Activated T-helper 2 cell treated with anti-CD3 and anti-CD28 coated beads, Interferon-gamma antibody, Interleukin-2, Interleukin-4, amounts not matched to agents 10 μg/mL and 5 μg/mL and 100 μg/mL, durations not matched to agents 14 hours and 24 hours and 36 hours (primary cell): ENCODE measurements around the gene WWOX. TPM values are rescaled to one million over a fixed set of nuclear protein-coding genes. Genes with fewer than 3 reads are reported as not detected.

ENCODE experiments used
- DNase-seq: peaks from one replicate; pipeline ENCODE4 v3.0.0; 2021; ENCODE audit warnings: low spot score
- H3K27ac Mint-ChIP-seq: one replicate; pipeline ENCODE4 v1.8.0; 2021; ENCODE audit warnings: mixed read lengths
- H3K27me3 Mint-ChIP-seq: one replicate; pipeline ENCODE4 v1.8.0; 2021; ENCODE audit warnings: low read depth, mixed read lengths
- H3K36me3 Mint-ChIP-seq: one replicate; pipeline ENCODE4 v1.8.0; 2021; ENCODE audit warnings: low read depth, mixed read lengths
- H3K4me1 Mint-ChIP-seq: one replicate; pipeline ENCODE4 v1.8.0; 2021; ENCODE audit warnings: low read depth, mixed read lengths
- H3K4me3 Mint-ChIP-seq: one replicate; pipeline ENCODE4 v1.8.0; 2021; ENCODE audit warnings: low read depth, mild to moderate bottlenecking, moderate library complexity, mixed read lengths
- H3K9me3 Mint-ChIP-seq: one replicate; pipeline ENCODE4 v1.8.0; 2021; ENCODE audit warnings: mixed read lengths
- intact Hi-C: fragments of 100-400 bp; cut with micrococcal nuclease; formaldehyde crosslinking; loops from one replicate; pipeline ENCODE4 v1.15.1; 2023
- total RNA-seq: library from RNA; stranded (reverse); gene quantifications from 2 replicates; pipeline ENCODE4 v1.2.3, GENCODE V29; 2022

WWOX gene
- total RNA-seq, 1 donor from 2014 or later, result 19.0 TPM

DNA sequence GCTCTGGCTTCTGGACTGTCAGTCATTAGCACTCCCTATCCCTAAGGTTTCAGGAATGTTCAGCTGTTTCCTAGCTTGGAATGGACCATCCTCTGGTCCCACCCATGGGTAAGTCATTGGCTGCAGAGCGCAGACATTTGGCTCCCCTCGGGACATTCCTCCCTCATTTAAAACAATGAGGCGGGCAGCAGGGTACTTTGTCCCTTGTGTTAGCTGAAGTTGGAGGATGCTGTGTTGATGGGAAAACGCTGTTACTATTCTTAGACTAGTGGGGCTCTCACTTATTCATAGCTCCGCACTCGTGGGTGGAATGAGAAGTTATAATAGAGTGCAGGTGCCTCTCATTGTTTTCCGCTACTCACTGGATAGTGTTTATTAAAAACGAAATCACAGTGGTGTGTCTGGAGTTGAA lies 673.8 kb downstream of the WWOX start:
- H3K9me3 Mint-ChIP-seq, result peaks cover 10% of the 10 kb centered on the region
- intact Hi-C loops, result loop anchor here (10.0 kb wide), 3 partner anchors 942 to 1812 kb away; no protein-coding TSS in a partner anchor
- no peak for DNase-seq
- H3K4me3 Mint-ChIP-seq, result no peak overlapping the region
- H3K27ac Mint-ChIP-seq, result peak overlapping the region; percentile 10
- peaks cover 4% of the 10 kb centered on the region for H3K36me3 Mint-ChIP-seq
- H3K4me1 Mint-ChIP-seq, result peaks cover 54% of the 10 kb centered on the region
- H3K27me3 Mint-ChIP-seq, result peaks cover 7% of the 10 kb centered on the region

GRCh38 chr16:78773706-78774105 lies 674.3 kb downstream of the WWOX start:
- intact Hi-C loops, result loop anchor here (10.0 kb wide), 3 partner anchors 941 to 1811 kb away; no protein-coding TSS in a partner anchor
- Mint-ChIP-seq H3K4me3 (no peak overlapping the region), H3K27ac (peak overlapping the region; percentile 10), H3K4me1 (peaks cover 58% of the 10 kb centered on the region), H3K9me3 (peaks cover 10% of the 10 kb centered on the region), H3K27me3 (peaks cover 7% of the 10 kb centered on the region), H3K36me3 (peaks cover 4% of the 10 kb centered on the region)
- no peak for DNase-seq

DNA sequence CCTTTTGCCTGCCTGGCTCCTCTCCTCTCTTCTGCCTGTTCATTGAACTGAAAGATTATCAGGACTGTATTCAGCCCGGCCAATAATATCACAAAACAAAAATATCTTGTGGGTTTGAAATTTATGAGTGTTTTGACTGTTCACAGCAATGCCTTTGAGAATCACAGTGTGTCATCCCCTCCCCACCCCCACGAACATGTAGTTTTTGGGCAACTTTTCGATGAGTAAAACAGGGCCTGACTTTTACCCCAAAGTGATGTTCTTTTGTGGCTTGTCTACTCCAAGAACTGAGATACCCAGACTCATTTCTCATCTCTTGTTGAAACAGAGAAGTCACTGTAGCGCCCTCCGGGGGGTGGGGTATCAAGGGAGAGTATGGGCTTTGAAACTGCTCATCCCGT lies 675.7 kb downstream of the WWOX start:
- Mint-ChIP-seq H3K9me3 (peaks cover 10% of the 10 kb centered on the region), H3K4me3 (no peak overlapping the region), H3K36me3 (peaks cover 4% of the 10 kb centered on the region), H3K4me1 (peaks cover 62% of the 10 kb centered on the region), H3K27me3 (peaks cover 7% of the 10 kb centered on the region), H3K27ac (peak overlapping the region; percentile 62)
- peak; percentile 24 for DNase-seq
- intact Hi-C loops, result loop anchor here (1.0 to 10.0 kb wide), 9 partner anchors 14 to 1810 kb away; no protein-coding TSS in a partner anchor

GRCh38 chr16:78778101-78779004 lies 678.9 kb downstream of the WWOX start:
- DNase-seq, result peak; percentile 54
- peak overlapping the region; percentile 58 for H3K4me3 Mint-ChIP-seq
- no peaks in the 10 kb centered on the region for H3K27me3 Mint-ChIP-seq
- H3K36me3 Mint-ChIP-seq, result peaks cover 4% of the 10 kb centered on the region
- peaks cover 61% of the 10 kb centered on the region for H3K4me1 Mint-ChIP-seq
- intact Hi-C loops, result loop anchor here (1.0 to 10.0 kb wide), 15 partner anchors 12 to 1806 kb away; partner anchors contain the start of gene MAF
- peak overlapping the region; percentile 91 for H3K27ac Mint-ChIP-seq
- peaks cover 7% of the 10 kb centered on the region for H3K9me3 Mint-ChIP-seq

GRCh38 chr16:78780808-78781207 lies 681.4 kb downstream of the WWOX start:
- Mint-ChIP-seq H3K9me3 (peaks cover 7% of the 10 kb centered on the region), H3K4me1 (peaks cover 42% of the 10 kb centered on the region), H3K36me3 (peaks cover 4% of the 10 kb centered on the region), H3K27ac (peak overlapping the region; percentile 46), H3K27me3 (no peaks in the 10 kb centered on the region), H3K4me3 (no peak overlapping the region)
- intact Hi-C loops, result no loop called here
- no peak for DNase-seq

DNA sequence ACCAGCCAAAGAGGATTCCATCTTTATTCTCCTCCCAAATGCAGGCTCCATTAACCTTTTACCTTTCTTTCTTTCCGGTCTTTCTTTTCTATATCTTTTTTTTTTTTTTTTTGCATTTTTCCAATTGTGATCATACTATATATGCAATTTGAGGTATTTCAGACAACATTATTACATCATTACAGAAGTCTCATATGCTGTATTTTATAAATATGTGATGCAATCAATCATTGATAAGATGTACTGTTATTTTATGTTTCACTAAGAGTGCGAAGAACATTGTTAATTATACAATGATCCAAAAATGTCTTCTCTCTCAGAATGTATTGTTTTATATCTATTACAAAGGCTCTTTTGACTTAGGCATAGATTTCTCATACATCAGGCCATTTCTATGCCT lies 683.1 kb downstream of the WWOX start:
- no peaks in the 10 kb centered on the region for H3K36me3 Mint-ChIP-seq
- no peak overlapping the region for H3K4me3 Mint-ChIP-seq
- no peaks in the 10 kb centered on the region for H3K27me3 Mint-ChIP-seq
- H3K9me3 Mint-ChIP-seq, result no peaks in the 10 kb centered on the region
- H3K27ac Mint-ChIP-seq, result no peak overlapping the region
- no peak for DNase-seq
- peaks cover 36% of the 10 kb centered on the region for H3K4me1 Mint-ChIP-seq
- intact Hi-C loops, result no loop called here

DNA sequence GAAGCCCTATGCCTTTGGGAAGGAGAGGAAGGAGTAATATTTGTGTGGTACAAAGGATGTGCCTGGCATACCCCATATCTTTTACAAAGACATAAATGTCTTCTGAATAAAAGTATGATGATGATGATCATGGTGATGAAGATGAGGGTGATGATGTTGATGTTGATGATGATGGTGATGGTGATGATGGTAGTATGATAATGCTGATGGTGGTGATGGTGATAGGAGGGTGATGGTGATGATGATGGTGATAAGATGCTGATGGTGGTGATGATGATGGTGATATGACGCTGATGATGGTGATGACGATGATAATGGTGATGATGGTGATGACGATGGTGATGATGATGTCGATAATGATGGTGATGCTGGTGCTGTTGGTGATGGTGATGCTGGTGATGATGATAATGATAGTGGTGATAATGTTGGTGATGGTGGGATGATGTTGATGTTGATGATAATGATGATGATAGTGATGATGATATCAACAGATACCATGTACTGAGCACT lies 684.2 kb downstream of the WWOX start:
- Mint-ChIP-seq H3K27ac (no peak overlapping the region), H3K36me3 (no peaks in the 10 kb centered on the region), H3K9me3 (no peaks in the 10 kb centered on the region), H3K4me1 (peaks cover 31% of the 10 kb centered on the region), H3K27me3 (no peaks in the 10 kb centered on the region), H3K4me3 (no peak overlapping the region)
- intact Hi-C loops, result no loop called here
- DNase-seq, result no peak

GRCh38 chr16:78784771-78785170 lies 685.3 kb downstream of the WWOX start:
- no peaks in the 10 kb centered on the region for H3K36me3 Mint-ChIP-seq
- no peak overlapping the region for H3K27ac Mint-ChIP-seq
- H3K4me3 Mint-ChIP-seq, result no peak overlapping the region
- no peaks in the 10 kb centered on the region for H3K9me3 Mint-ChIP-seq
- H3K4me1 Mint-ChIP-seq, result peaks cover 23% of the 10 kb centered on the region
- intact Hi-C loops, result no loop called here
- DNase-seq, result no peak
- H3K27me3 Mint-ChIP-seq, result no peaks in the 10 kb centered on the region

- intact Hi-C loops, result no loop called here
- H3K36me3 Mint-ChIP-seq, result no peaks in the 10 kb centered on the region
- no peak for DNase-seq
- H3K27me3 Mint-ChIP-seq, result no peaks in the 10 kb centered on the region
- H3K27ac Mint-ChIP-seq, result no peak overlapping the region
- H3K4me1 Mint-ChIP-seq, result peaks cover 22% of the 10 kb centered on the region
- H3K4me3 Mint-ChIP-seq, result no peak overlapping the region
- no peaks in the 10 kb centered on the region for H3K9me3 Mint-ChIP-seq
These were observed 685.8 kb downstream of the WWOX start for GRCh38 chr16:78785218-78785617.

- Mint-ChIP-seq H3K27ac (no peak overlapping the region), H3K27me3 (no peaks in the 10 kb centered on the region), H3K9me3 (no peaks in the 10 kb centered on the region), H3K4me1 (peaks cover 24% of the 10 kb centered on the region), H3K4me3 (no peak overlapping the region), H3K36me3 (no peaks in the 10 kb centered on the region)
- intact Hi-C loops, result no loop called here
- DNase-seq, result no peak
These were observed 687.2 kb downstream of the WWOX start for GRCh38 chr16:78786635-78787034.

DNA sequence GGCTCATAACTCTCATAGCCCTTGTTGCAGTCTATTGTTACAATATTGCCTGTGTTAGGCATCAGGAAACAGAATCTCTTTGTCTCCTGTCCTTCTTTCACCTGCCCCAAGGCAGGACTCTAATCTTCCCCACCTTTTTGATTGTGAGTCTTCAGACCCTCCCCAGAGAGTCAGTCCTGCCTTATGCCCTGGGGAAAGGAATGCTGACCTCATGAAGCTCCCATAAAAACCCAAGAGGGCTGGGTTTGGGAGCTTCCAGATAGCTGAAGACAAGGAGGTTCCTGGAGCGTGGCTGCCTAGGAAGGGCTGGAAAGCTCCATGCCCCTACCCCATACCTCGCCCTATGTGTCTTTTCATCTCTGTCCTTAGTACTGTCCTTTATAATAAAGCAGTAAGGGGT lies 688.8 kb downstream of the WWOX start:
- intact Hi-C loops, result no loop called here
- H3K4me1 Mint-ChIP-seq, result peaks cover 23% of the 10 kb centered on the region
- no peaks in the 10 kb centered on the region for H3K36me3 Mint-ChIP-seq
- H3K9me3 Mint-ChIP-seq, result no peaks in the 10 kb centered on the region
- no peak overlapping the region for H3K4me3 Mint-ChIP-seq
- DNase-seq, result no peak
- H3K27ac Mint-ChIP-seq, result no peak overlapping the region
- H3K27me3 Mint-ChIP-seq, result no peaks in the 10 kb centered on the region

DNA sequence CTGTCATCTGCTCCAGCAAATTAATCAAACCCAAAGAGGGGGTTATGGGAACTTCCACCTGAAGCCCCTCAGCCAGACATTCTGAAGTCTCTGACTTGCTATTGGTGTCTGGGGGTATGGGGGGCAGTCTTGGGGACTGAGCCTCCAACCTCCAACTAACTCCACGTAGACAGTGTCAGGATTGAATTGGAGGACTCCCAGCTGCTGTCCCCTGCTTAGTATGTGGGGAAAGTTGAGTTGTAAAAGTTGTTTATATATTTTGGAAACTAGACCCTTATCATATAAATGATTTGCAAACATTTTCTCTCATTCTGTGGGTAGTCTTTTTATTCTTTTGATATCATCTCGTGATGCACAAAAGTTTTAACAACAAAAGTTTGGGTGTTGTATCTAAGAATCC lies 689.2 kb downstream of the WWOX start:
- H3K9me3 Mint-ChIP-seq, result no peaks in the 10 kb centered on the region
- H3K4me1 Mint-ChIP-seq, result peaks cover 23% of the 10 kb centered on the region
- H3K4me3 Mint-ChIP-seq, result no peak overlapping the region
- H3K36me3 Mint-ChIP-seq, result no peaks in the 10 kb centered on the region
- no peak for DNase-seq
- H3K27ac Mint-ChIP-seq, result no peak overlapping the region
- no peaks in the 10 kb centered on the region for H3K27me3 Mint-ChIP-seq
- intact Hi-C loops, result no loop called here

DNA sequence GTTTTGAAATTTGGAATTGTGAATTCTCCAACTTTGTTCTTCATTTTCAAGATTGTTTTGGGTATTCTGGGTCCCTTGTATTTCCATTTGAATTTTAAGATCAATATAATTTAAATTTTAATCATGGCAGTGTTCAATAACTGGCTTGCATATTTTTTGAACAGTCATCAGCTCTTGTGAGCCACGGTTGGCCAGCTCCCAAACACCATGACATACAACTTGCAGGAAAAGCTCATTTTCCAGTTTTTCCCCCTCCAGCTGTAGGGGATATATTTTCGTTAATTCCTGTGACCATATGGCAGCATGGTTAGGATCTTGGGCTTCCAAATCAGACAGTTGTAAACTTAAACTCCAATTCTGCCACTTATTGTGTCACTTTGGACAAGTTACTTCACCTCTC lies 690.1 kb downstream of the WWOX start:
- Mint-ChIP-seq H3K4me1 (peaks cover 27% of the 10 kb centered on the region), H3K27ac (no peak overlapping the region), H3K9me3 (no peaks in the 10 kb centered on the region), H3K27me3 (no peaks in the 10 kb centered on the region), H3K36me3 (no peaks in the 10 kb centered on the region), H3K4me3 (no peak overlapping the region)
- DNase-seq, result no peak
- intact Hi-C loops, result no loop called here
